Measurements from ENCODE around the gene ADRA1B.

ADRA1B gene

DNA sequence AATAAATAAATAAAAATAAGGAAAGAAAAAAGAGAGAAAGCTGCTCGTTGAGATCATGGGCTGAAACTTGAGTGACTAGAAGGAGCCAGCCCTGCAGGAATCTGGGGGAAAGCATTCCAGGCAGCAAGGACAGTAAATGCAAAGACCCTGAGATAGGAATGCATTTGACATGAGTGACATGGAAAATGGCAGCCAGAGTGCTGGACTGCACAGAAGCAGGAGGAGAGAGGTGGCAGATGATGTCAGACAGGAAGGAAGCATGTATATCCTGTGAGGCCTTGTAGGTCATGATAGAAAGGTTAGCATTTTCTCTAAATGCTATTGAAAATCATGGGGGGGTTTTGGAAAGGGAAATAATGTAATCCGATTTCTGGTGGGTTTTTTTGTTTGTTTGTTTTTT is 29.1 kb downstream of the ADRA1B start:
- no peak for TF ChIP-seq CTCF (IDR thresholded peaks at IDR 0.05; ENCODE audit: extremely low read depth, missing control alignments)
- no peak for DNase-seq (ENCODE audit: low spot score)

DNA sequence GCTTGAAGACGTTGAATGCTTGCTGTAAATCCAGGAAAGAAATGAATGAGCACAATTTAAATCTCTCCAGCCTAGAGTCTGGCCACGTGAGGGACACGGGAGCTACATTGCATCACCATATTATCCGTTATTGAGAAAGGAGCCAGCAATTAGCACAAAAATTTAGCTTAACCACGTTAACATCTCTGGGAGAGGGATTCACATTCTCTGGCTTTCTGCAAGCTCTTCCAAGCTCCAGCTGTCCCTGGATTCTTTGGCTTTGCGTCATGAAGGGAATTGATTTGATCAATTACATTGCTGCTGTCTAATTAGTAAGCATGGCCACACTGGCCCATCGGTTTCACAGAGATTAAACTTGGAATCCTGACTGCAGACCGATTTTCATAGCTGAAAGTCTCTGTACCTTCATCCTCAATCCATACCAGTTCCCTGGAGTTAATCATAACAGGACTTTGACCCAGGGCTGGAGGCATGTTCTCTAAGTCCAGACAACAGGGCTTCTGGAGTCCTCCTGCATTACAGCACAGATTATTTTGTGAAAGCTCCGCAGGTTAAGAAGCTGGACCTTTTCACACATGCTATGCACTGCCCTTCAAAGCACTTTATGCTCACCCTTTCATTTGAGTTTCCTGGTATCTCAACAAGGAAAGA is 31.6 kb downstream of the ADRA1B start:
- DNase-seq (ENCODE audit: low spot score) = no peak
- TF ChIP-seq CTCF (IDR thresholded peaks at IDR 0.05; ENCODE audit: extremely low read depth, missing control alignments) = no peak

DNA sequence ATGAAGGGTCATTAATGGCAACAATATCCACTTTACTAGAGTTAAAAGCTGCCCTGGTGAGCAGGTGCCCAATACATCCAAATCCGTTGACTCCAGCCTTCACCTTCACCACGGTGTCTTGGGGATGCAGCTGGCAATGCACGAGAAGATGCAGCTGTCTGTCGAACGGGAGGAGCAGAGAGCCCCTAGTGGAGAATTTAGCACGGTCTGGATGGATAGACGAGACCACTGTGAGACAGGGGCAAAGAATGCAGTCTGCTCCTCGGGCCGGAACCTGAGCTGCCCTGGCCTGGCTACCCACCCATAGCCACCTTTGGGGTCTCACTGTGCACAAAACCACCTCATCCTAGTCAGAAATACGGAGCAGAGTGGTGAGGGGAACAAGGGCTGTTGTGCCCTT is 35.1 kb downstream of the ADRA1B start:
- no peak for DNase-seq (ENCODE audit: low spot score)
- no peak for TF ChIP-seq CTCF (IDR thresholded peaks at IDR 0.05; ENCODE audit: extremely low read depth, missing control alignments)

GRCh38 chr5:159951834-159952233 is 35.6 kb downstream of the ADRA1B start:
- no peak for DNase-seq (ENCODE audit: low spot score)
- no peak for TF ChIP-seq CTCF (IDR thresholded peaks at IDR 0.05; ENCODE audit: extremely low read depth, missing control alignments)

DNA sequence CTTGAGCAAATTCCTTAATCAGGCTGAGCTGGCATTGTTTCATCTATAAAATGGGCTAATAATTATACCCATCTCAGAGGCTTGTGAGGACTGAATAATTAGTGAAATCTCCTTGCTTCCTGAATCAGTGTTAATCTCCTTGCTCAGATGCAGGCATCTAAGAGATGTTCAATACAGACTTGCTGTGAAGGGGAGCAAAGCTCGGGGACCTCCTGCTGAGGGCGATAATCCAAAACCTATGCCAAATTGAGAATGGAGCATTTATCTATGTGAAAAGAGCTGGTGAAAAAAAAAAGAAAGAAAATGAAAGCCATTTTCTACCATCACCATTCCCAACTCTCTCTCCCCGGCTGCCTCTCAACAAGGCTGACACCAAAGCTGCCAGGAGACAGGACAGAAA is 37.3 kb downstream of the ADRA1B start:
- no peak for TF ChIP-seq CTCF (IDR thresholded peaks at IDR 0.05; ENCODE audit: extremely low read depth, missing control alignments)

DNA sequence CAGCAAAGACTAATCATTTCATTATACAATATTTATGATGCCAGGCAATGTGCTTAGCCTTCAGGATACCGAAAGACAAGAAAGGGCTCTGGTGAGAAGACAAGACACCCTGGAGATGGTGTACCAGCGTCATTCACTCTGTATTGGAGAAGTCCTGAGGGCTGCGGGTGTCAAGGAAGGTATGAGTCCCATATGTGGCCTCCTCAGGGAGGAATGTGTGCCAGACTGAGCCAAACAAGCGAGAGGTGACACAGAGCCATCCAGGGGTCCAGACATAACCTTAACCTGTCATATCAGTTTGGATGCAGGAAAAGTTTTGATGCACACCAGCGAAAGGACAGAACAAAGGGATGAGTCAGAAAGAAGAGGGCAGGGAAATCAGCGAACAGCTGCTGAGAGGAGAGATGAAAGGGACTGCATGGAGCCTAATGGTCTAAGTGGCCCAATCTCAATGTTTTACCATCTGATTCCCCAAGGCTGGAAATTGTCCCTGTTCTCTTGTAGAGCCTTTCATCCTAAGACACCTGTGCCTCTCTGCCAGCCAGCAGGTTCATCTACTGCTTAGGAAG is 38.9 kb downstream of the ADRA1B start:
- no peak for DNase-seq (ENCODE audit: low spot score)

More for the DNA sequence above, 37.3 kb downstream of the ADRA1B start:
- no peak for DNase-seq (ENCODE audit: low spot score)

More for the DNA sequence above, 38.9 kb downstream of the ADRA1B start:
- TF ChIP-seq CTCF (IDR thresholded peaks at IDR 0.05; ENCODE audit: extremely low read depth, missing control alignments) = no peak
